DMS53 (cell line): ENCODE data around the gene MEGF10.
A peak's percentile ranks its signal among the peaks of the same experiment; 100 is the strongest.
"Not testable (repeated sequence)": the region's sequence is repeated elsewhere in the genome, so short reads cannot be mapped to it uniquely, and the experiment has no call there.

Experiments used
- DNase-seq: peaks from one replicate; lab custom pipeline; 2025; lab: John Stamatoyannopoulos, UW

The MEGF10 gene

DNA sequence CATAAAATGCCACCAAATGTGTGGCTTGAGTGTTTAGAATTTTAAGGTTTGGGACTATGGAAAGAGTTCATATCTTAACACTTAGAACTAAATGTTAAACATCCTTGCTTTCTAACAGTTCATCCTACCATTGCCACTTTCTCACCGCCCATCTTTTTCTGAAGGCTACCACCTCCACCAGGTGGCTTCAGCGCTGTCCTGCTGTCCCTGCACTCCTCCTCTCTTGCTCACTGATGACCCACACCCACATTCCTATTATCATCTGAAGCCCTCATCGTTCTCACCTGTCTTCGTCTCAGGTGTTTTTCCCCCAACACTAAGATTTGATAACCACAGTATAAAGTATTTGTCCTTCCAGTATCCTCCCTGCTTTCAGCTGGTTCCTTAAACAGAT, 7.4 kb downstream of the MEGF10 start:
- DNase-seq = no peak

DNA sequence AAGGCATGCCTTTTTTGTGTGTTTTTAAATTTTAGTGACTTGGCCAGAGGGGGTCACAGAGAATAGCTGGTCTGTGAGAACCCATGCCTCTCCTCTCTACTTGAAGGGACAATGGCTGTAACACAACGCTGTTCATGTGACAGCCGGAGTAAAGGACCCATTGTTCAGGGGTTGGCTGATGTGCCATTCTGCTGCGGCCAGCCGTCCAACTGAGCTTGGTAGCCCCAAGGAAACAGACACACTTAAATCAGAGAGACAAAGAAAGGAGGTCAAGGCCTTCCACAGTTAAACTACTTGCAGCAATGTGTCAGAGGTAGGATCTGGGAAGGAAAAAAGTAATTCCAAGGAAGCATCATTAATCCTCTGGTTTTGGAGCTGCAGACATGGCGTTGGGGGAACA, 8.1 kb downstream of the MEGF10 start:
- no peak for DNase-seq

DNA sequence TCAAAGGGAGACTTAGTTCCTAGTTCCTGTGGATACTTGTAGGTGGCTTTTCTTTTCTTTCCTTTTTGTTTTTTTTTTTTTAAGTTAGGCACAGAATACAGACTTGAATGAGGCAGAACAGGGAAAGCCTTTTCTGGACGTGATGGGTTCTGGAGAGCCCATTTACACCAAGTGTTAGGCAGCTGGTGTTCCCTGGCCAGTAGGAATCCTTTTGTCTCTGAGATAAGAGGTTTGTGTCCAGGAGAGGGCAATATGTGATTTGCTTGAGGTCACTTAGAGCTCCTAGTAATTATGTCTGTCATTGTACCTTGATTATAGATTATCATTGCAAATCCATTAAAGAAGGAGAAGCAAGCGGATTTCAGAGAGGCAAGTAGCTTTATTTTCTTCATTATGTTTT, 9.1 kb downstream of the MEGF10 start:
- DNase-seq = peak; percentile 27

- no peak for DNase-seq
These were observed 11.9 kb downstream of the MEGF10 start for GRCh38 chr5:127302509-127302908.

DNA sequence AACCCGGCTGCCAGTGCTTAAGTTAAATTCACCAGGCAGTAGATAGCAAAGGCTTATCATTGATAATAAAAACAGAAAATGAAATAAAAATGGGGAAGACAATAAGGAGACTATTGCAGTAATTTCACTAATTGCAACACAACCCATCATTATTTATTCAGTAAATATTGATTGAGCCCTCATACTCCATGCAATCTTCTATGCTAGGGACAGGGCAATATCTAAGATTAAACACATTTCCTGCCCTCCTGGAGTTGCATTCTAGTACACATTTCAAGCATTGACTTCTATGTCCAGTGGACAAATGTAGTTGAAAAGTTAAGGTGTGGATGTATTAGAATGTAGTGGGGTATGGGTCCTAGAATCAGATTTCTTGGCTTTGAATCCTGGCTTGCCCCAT, 12.8 kb downstream of the MEGF10 start:
- no peak for DNase-seq

GRCh38 chr5:127305493-127305892, 14.9 kb downstream of the MEGF10 start:
- DNase-seq = no peak

GRCh38 chr5:127306036-127306435, 15.4 kb downstream of the MEGF10 start:
- DNase-seq = no peak

- DNase-seq = no peak
These were observed 16.1 kb downstream of the MEGF10 start for GRCh38 chr5:127306647-127307046.

- no peak for DNase-seq
These were observed 17.3 kb downstream of the MEGF10 start for GRCh38 chr5:127307868-127308267.

GRCh38 chr5:127308325-127308724, 17.7 kb downstream of the MEGF10 start:
- not testable (repeated sequence) for DNase-seq

- no peak for DNase-seq
These were observed 18.3 kb downstream of the MEGF10 start for GRCh38 chr5:127308945-127309344.

GRCh38 chr5:127311349-127311748, 20.8 kb downstream of the MEGF10 start:
- DNase-seq = peak; percentile 51

GRCh38 chr5:127311781-127312525, 21.4 kb downstream of the MEGF10 start:
- no peak for DNase-seq

GRCh38 chr5:127313379-127313778, 22.8 kb downstream of the MEGF10 start:
- no peak for DNase-seq

GRCh38 chr5:127313847-127314473, 23.4 kb downstream of the MEGF10 start:
- peak; percentile 70 for DNase-seq

DNA sequence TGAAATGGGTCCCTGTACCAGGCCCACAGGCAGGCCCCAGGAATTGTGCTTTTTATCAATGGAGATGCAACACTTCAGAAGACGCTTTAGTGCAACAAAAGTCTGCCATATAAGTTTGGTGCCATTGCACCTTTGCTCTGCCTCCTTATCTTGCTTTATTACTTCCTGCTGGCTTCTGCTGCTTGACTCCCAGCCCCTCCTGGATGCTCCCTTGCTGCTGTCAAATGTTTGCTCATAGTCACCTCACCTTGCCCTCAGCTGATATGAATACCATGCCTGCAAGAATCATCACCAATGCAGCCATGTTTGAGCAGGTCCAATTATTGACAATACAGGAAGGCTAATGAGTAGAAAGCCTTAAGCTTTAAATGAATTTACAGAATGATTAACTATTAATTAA, 25.4 kb downstream of the MEGF10 start:
- no peak for DNase-seq

DNA sequence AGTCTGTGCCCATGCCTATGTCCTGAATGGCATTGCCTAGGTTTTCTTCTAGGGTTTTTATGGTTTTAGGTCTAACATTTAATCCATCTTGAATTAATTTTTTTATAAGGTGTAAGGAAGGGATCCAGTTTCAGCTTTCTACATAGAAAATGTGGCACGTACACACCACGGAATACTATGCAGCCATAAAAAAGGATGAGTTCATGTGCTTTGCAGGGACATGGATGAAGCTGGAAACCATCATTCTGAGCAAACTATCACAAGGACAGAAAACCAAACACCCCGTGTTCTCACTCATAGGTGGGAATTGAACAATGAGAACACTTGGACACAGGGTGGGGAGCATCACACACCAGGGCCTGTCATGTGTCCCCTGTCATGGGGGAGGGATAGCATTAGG, 26.8 kb downstream of the MEGF10 start:
- not testable (repeated sequence) for DNase-seq

DNA sequence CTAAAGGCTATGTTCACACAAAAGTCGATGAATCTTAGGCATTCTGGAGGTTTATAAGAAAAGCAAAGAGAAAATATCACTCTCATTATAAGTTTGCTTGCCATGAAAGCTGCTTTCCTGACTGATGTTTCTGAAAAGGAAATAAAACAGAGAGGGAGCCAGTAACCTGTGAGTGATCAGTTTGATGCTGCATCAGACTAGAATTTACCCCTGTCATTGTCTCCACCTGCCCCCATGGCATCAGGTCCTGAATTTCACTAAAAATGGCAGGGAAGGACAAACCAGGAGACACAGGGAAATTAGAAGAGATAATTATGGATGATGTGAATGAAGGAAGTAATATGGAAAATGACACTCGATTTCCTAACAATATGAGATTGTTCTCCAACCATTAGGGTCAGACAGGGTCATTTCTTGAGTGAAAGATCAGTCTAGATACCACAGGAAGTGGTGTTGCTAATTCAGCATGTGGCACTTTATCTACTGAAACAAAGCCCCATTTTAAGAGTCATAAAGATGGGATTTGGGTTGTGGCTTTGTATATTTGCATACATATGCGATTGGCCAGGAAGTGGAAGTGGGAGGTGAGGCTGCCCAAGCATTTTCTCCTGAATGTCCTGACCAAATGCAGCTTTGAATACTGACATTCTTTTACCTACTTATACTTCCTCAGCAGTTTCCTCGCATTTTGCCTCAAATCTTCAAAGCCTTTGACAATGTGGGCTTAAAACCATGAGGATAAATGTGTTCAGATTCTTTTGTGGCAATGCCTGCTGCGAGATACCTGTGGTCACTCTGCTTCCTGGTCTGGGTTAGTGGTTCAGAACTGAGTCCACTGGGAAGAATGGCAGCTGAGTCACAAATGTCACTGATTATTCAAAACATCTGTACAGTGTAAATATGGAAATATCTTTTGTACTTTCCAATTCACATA, 29.7 kb downstream of the MEGF10 start:
- DNase-seq = peak; percentile 16

DNA sequence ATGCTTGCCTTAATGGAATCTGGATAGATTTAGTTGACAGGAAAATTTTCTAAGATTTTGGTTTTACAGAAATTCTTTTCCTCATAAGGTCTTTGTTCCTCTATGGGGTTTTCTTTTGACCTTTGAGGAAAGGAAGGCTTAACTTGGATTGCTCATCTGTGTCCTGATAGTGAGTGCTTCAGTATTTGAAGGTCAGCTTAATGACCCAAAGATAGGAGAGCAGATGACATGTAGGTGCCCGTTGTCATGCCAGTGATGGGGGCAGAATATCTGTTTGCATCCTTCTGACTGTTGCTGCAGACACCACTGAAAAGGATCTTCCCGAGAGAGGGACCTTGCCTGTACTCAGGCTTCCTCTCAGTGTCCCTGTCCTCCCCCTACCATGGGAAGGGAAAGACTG, 30.9 kb downstream of the MEGF10 start:
- DNase-seq = no peak

- no peak for DNase-seq
These were observed 31.8 kb downstream of the MEGF10 start for GRCh38 chr5:127322403-127322802.

DNA sequence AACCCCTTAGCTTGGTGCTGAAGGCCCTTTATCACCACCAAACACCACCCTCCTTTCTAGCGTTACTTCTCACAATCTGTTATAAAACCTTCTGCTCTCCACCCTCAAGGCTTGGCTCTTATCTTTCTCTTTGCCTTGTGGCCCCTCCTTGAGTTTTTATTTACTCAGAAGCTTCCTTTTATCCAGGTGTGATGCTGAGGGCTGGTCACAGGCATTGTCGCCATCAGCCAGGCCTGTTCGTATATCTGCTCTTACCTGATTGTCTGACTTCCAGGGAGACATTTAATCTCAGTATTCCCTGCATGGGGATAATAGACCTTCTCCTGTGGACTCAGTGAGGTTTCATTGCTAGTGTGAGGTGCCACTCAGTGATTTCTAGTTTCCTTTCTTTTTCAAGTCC, 34.2 kb downstream of the MEGF10 start:
- DNase-seq = no peak

GRCh38 chr5:127326431-127326830, 35.8 kb downstream of the MEGF10 start:
- no peak for DNase-seq
